ENCODE data around the gene SLC25A48.

GRCh38 chr5:135915466-135916001, 81.1 kb downstream of the SLC25A48 start:
- TF ChIP-seq ZXDB (tag by site-specific recombination; IDR thresholded peaks at IDR 0.05) = no peak
- no peak for TF ChIP-seq CTCF (tag by site-specific recombination; IDR thresholded peaks at IDR 0.05)

All from HEK293 (cell line).